ENCODE results near the gene RAPGEF1. TPM values are rescaled to one million over a fixed set of nuclear protein-coding genes. Genes with fewer than 3 reads are reported as not detected.

RAPGEF1 gene
- total and polyA plus RNA-seq, 10 donors: 16.9 to 137 (median 104) TPM

DNA sequence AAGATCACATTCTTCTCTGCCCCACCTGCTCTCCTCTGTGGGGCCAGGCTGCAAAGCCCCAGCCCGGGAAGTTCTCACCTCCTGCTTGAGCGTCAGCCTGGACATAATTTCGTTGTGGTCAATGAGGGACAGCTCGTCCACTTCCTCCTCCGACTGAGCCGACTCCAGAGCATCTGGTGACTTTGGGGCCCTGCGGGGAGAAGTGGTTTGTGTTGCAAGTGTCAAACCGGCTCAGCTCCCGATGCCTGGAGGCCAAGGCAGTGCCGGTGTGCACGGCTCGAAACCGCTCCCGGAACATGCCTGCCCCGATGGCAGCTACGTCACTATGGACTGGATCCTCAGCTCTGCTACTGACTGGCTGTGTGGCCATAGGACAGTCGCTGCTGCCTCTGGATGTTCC, 141.8 kb downstream of the RAPGEF1 start:
- intact Hi-C loops (cut with DNase I; ENCODE audit: low total_unique reads): no loop called here
- Histone ChIP-seq H3K9me3 (no peaks in the 10 kb centered on the region), H3K27me3 (replicated peaks in 1 of 7) (no peaks in the 10 kb centered on the region), H3K36me3 (peaks cover 3 to 100% (median 87%) of the 10 kb centered on the region in 6 donors), H3K27ac (peak overlapping the region; percentile 32 to 83 (median 66)), H3K4me1 (peaks cover 0 to 54% (median 5%) of the 10 kb centered on the region in 6 donors), H3K4me3 (peak overlapping the region in 1 of 8 donors; percentile 36)
- peak; percentile 92 for DNase-seq
- 41 to 71% (median 56%) methylated on average over 4 to 17 of the region's 17 CpGs for WGBS, 5 donors
- peak in 1 of 11 experiments; percentile 14 for TF ChIP-seq CTCF (IDR thresholded peaks at IDR 0.05 in 8 of 11, conservative IDR thresholded peaks at IDR 0.05 in 3 of 11)
- TF ChIP-seq POLR2A (IDR thresholded peaks at IDR 0.05): no peak
- peak; percentile 70 to 84 (median 76) for TF ChIP-seq POLR2AphosphoS5 (IDR thresholded peaks at IDR 0.05)

- 91 to 97% (median 95%) methylated on average over 7 of the region's 7 CpGs for WGBS, 5 donors
- intact Hi-C loops (cut with DNase I; ENCODE audit: low total_unique reads): no loop called here
- H3K4me1 ChIP-seq: peaks cover 0 to 49% (median 5%) of the 10 kb centered on the region in 6 donors
- DNase-seq: no peak
- H3K4me3 ChIP-seq: peak overlapping the region in 1 of 8 donors; percentile 36
- no peak for TF ChIP-seq POLR2A (IDR thresholded peaks at IDR 0.05)
- TF ChIP-seq CTCF (IDR thresholded peaks at IDR 0.05 in 8 of 11, conservative IDR thresholded peaks at IDR 0.05 in 3 of 11): no peak
- peak in 1 of 3 donors; percentile 39 for TF ChIP-seq POLR2AphosphoS5 (IDR thresholded peaks at IDR 0.05)
- peaks cover 3 to 100% (median 80%) of the 10 kb centered on the region in 6 donors for H3K36me3 ChIP-seq
- no peaks in the 10 kb centered on the region for H3K27me3 ChIP-seq (replicated peaks in 1 of 7)
- H3K9me3 ChIP-seq: no peaks in the 10 kb centered on the region
- peak overlapping the region in 6 of 8 donors; percentile 44 to 83 (median 82) for H3K27ac ChIP-seq
Measured at GRCh38 chr9:131597246-131597645, 142.6 kb downstream of the RAPGEF1 start.

- no peak for DNase-seq
Measured at GRCh38 chr9:131596430-131596743, 143.5 kb downstream of the RAPGEF1 start.

More at GRCh38 chr9:131596430-131596743, 143.5 kb downstream of the RAPGEF1 start:
- no peak for TF ChIP-seq CTCF (IDR thresholded peaks at IDR 0.05 in 8 of 11, conservative IDR thresholded peaks at IDR 0.05 in 3 of 11)
- TF ChIP-seq POLR2AphosphoS5 (IDR thresholded peaks at IDR 0.05): peak in 1 of 3 donors; percentile 46
- Histone ChIP-seq H3K36me3 (peaks cover 2 to 100% (median 75%) of the 10 kb centered on the region in 6 donors), H3K4me1 (peaks cover under 1 to 56% (median 10%) of the 10 kb centered on the region in 6 donors), H3K4me3 (no peak overlapping the region), H3K9me3 (no peaks in the 10 kb centered on the region), H3K27ac (peak overlapping the region in 2 of 8 donors; percentile 16 to 29), H3K27me3 (replicated peaks in 1 of 7) (no peaks in the 10 kb centered on the region)
- 95 to 100% (median 98%) methylated on average over 3 to 4 of the region's 4 CpGs for WGBS, 5 donors
- intact Hi-C loops (cut with DNase I; ENCODE audit: low total_unique reads): no loop called here

Measured in spleen (tissue), 11 donors.